Measurements from ENCODE around the gene ENPEP. TPM values are rescaled to one million over a fixed set of nuclear protein-coding genes. Genes with fewer than 3 reads are reported as not detected.

The ENPEP gene
- total and polyA plus RNA-seq, 10 of the 15 experiments (the other 5 are each of a cell fraction or from before 2014, with no cell fraction given) = 0.03 TPM; not detected in 9

DNA sequence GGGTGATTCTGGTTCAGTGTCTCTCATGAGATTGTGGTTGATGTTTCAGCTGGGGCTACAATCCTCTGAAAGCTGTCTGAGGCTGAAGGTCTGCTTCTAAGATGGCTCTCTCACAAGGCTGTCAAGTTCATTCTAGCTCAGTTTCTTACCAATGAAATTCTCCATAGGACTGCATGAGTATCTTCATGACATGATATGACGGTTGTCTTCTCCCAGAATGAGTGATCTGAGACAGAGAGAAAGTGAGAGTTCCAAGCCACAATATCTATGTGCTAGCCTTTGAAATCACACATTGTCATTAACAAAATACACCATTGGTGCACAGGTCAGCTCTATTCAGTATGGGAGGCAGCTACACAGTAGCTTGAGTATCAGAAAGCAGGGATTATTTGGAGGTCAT, 119.6 kb downstream of the ENPEP start (continued):
- TF ChIP-seq, protein P1, sequence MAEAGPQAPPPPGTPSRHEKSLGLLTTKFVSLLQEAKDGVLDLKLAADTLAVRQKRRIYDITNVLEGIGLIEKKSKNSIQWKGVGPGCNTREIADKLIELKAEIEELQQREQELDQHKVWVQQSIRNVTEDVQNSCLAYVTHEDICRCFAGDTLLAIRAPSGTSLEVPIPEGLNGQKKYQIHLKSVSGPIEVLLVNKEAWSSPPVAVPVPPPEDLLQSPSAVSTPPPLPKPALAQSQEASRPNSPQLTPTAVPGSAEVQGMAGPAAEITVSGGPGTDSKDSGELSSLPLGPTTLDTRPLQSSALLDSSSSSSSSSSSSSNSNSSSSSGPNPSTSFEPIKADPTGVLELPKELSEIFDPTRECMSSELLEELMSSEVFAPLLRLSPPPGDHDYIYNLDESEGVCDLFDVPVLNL (IDR thresholded peaks at IDR 0.05; ENCODE audit: low read depth, low read length) = no peak
- no peak for TF ChIP-seq ZBED1 (IDR thresholded peaks at IDR 0.05; ENCODE audit: borderline replicate concordance)

DNA sequence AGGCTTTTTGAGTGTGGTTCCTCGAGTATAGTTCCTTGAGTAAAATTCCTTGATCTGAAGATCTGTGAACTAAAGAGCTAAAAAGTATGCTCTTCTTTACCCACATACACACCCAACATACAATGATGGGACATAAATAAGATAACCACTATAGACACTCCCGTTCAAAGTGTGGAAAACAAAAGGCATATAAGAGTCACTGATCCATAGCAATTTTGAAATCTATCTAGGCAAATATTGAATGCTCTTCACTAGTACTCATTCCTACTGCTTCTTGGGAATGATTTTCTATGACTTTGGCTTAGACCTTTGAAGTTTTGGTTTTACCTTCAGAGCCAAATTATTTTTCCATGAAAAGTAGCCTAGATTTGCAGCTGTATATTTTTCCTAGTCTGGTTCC, 120.5 kb downstream of the ENPEP start:
- ATAC-seq = no peak
- Histone ChIP-seq H3K36me3 (ENCODE audit: control insufficient read depth in 2 of 2, insufficient read depth in 2 of 2, low read length in 1 of 2) (no peaks in the 10 kb centered on the region), H3K4me3 (no peak overlapping the region), H3K27ac (ENCODE audit: control insufficient read depth, insufficient read depth) (no peak overlapping the region), H3K79me2 (ENCODE audit: control insufficient read depth, insufficient read depth, low read length) (no peaks in the 10 kb centered on the region), H3K4me1 (ENCODE audit: control insufficient read depth, insufficient read depth, low read length) (no peaks in the 10 kb centered on the region), H3K9ac (ENCODE audit: control insufficient read depth, insufficient read depth, low read length) (no peak overlapping the region), H3K27me3 (replicated peaks in 1 of 2; ENCODE audit: control insufficient read depth in 2 of 2, insufficient read depth in 2 of 2, low read length in 1 of 2) (no peaks in the 10 kb centered on the region), H2AFZ (ENCODE audit: control insufficient read depth, low read depth, low read length) (no peak overlapping the region), H3K9me3 (replicated peaks; ENCODE audit: control insufficient read depth, insufficient read depth, low read length) (no peaks in the 10 kb centered on the region), H3K4me2 (ENCODE audit: control insufficient read depth, insufficient read depth) (no peak overlapping the region), H4K20me1 (ENCODE audit: control insufficient read depth, insufficient read depth) (no peaks in the 10 kb centered on the region)
- in situ Hi-C loops (cut with MboI) = no loop called here
- RAD21 ChIA-PET (ENCODE audit: unreplicated experiment) = no interaction called here
- BruUV-seq (replicated peaks) = no TSS peak
- no peak for DNase-seq (ENCODE audit: low read depth, low spot score)
- SMC1A ChIA-PET (ENCODE audit: uncharacterized antibody, unreplicated experiment) = interaction anchor here (1.2 kb wide), 1 partner anchor 18 kb away, joined by 3 read pairs; no protein-coding TSS in a partner anchor
- intact Hi-C loops (cut with micrococcal nuclease; ENCODE audit: unreplicated experiment) = no loop called here
- CTCF ChIA-PET = no interaction called here
- FAIRE-seq = no peak
- 15% methylated on average over 2 of the region's 2 CpGs for WGBS (ENCODE audit: insufficient coverage, insufficient replicate concordance, low lambda C conversion rate, missing lambda C conversion rate)
- POLR2A ChIA-PET = no interaction called here
- TF ChIP-seq NFYA (IDR thresholded peaks at IDR 0.05; ENCODE audit: borderline replicate concordance, low read depth, low read length) (no peak), YBX1 (IDR thresholded peaks at IDR 0.05) (no peak), CREM (IDR thresholded peaks at IDR 0.05; ENCODE audit: low read depth) (no peak), SMC3 (IDR thresholded peaks at IDR 0.05; ENCODE audit: borderline replicate concordance, low read length) (no peak), DPF2 (IDR thresholded peaks at IDR 0.05) (no peak), POU2F2 (IDR thresholded peaks at IDR 0.05; ENCODE audit: borderline replicate concordance, low read depth, low read length) (no peak), ZSCAN29 (IDR thresholded peaks at IDR 0.05) (no peak), CBX3 (IDR thresholded peaks at IDR 0.05; ENCODE audit: borderline replicate concordance, low read depth) (no peak), RAD21 (IDR thresholded peaks at IDR 0.05; ENCODE audit: insufficient read depth, low read depth, low read length) (no peak), NFXL1 (IDR thresholded peaks at IDR 0.05; ENCODE audit: borderline replicate concordance) (no peak), EZH2 (IDR thresholded peaks at IDR 0.05; ENCODE audit: borderline replicate concordance, control insufficient read depth, low read depth, low read length) (no peak), SRF (IDR thresholded peaks at IDR 0.05; ENCODE audit: low read depth in 2 of 2, low read length in 2 of 2) (no peak), POLR2AphosphoS2 (IDR thresholded peaks at IDR 0.05; ENCODE audit: low read depth, low read length) (no peak), SIX5 (IDR thresholded peaks at IDR 0.05; ENCODE audit: low read depth, low read length, severe bottlenecking) (no peak), NBN (IDR thresholded peaks at IDR 0.05) (no peak), MEF2B (IDR thresholded peaks at IDR 0.05; ENCODE audit: partially characterized antibody, poor library complexity, severe bottlenecking) (no peak), BACH1 (IDR thresholded peaks at IDR 0.05; ENCODE audit: borderline replicate concordance) (no peak)
- TF ChIP-seq, protein P2, sequence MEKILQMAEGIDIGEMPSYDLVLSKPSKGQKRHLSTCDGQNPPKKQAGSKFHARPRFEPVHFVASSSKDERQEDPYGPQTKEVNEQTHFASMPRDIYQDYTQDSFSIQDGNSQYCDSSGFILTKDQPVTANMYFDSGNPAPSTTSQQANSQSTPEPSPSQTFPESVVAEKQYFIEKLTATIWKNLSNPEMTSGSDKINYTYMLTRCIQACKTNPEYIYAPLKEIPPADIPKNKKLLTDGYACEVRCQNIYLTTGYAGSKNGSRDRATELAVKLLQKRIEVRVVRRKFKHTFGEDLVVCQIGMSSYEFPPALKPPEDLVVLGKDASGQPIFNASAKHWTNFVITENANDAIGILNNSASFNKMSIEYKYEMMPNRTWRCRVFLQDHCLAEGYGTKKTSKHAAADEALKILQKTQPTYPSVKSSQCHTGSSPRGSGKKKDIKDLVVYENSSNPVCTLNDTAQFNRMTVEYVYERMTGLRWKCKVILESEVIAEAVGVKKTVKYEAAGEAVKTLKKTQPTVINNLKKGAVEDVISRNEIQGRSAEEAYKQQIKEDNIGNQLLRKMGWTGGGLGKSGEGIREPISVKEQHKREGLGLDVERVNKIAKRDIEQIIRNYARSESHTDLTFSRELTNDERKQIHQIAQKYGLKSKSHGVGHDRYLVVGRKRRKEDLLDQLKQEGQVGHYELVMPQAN (conservative IDR thresholded peaks at IDR 0.05) = no peak

All from GM12878 (cell line).